Middle frontal gyrus (tissue), 1 donor: Measurements from ENCODE around the gene RNF115.

Experiments used
- DNase-seq: peaks from one replicate; pipeline ENCODE4 v3.0.0-alpha.2; 2015; ENCODE audit warnings: low spot score; ENCODE audit errors: extremely low spot score

RNF115 gene

GRCh38 chr1:145705622-145706021, 118.3 kb downstream of the RNF115 start:
- no peak for DNase-seq

- no peak for DNase-seq
Observed at GRCh38 chr1:145702826-145703225, 121.1 kb downstream of the RNF115 start.

- no peak for DNase-seq
Observed at GRCh38 chr1:145702052-145702451, 121.8 kb downstream of the RNF115 start.

GRCh38 chr1:145701306-145701862, 122.5 kb downstream of the RNF115 start:
- DNase-seq, result no peak

- no peak for DNase-seq
Observed at GRCh38 chr1:145696630-145696960, 127.3 kb downstream of the RNF115 start.

GRCh38 chr1:145695821-145696629, 127.9 kb downstream of the RNF115 start:
- DNase-seq, result no peak

GRCh38 chr1:145692785-145693443, 131.0 kb downstream of the RNF115 start:
- no peak for DNase-seq

GRCh38 chr1:145690587-145691558, 133.0 kb downstream of the RNF115 start:
- no peak for DNase-seq

GRCh38 chr1:145689922-145690321, 134.0 kb downstream of the RNF115 start:
- DNase-seq, result no peak

GRCh38 chr1:145688924-145689323, 135.0 kb downstream of the RNF115 start:
- no peak for DNase-seq
